ENCODE measurements around the gene TTC3. TPM values are rescaled to one million over a fixed set of nuclear protein-coding genes. Genes with fewer than 3 reads are reported as not detected.

Gene TTC3
- polyA plus RNA-seq, 1 donor from 2014 or later, result 332 TPM

DNA sequence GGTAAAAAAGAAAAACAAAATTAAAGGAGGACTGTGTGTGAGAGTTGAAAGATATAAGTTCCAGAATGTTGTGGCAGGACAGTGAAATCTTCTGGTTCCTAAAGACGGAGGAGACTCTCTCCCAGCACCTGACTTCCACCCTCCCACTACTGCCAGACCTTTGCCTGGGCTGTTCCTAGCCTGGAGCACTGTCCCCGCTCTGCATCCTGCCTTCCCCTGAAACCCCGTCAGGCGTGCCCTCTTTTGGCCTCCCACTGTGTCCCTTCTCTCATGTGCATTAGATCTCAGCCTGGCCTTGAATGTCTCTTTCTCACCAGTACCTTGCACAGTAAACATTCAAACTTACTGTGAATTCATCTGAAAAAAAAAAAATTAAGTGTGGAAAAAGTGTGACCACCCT is 120.0 kb downstream of the TTC3 start:
- Histone ChIP-seq H3K27ac (ENCODE audit: low read length) (no peak overlapping the region), H3K9me3 (ENCODE audit: low read length) (no peaks in the 10 kb centered on the region), H3K9ac (ENCODE audit: low read length) (no peak overlapping the region), H3F3A (ENCODE audit: insufficient read depth, low read length, poor library complexity, severe bottlenecking) (no peaks in the 10 kb centered on the region), H3K4me2 (ENCODE audit: low read length) (no peak overlapping the region), H4K20me1 (ENCODE audit: insufficient read depth) (no peaks in the 10 kb centered on the region), H3K27me3 (ENCODE audit: insufficient read depth, low read depth, low read length) (no peaks in the 10 kb centered on the region), H2AFZ (ENCODE audit: low read depth, low read length) (no peak overlapping the region), H3K36me3 (ENCODE audit: insufficient read depth, low read length) (peaks cover 16% of the 10 kb centered on the region), H3K79me2 (replicated peaks; ENCODE audit: insufficient read depth, low read length) (no peaks in the 10 kb centered on the region), H3K9me2 (ENCODE audit: insufficient read depth, low read length) (no peaks in the 10 kb centered on the region), H3K4me3 (ENCODE audit: low read length) (no peak overlapping the region)
- TF ChIP-seq MXI1 (conservative IDR thresholded peaks at IDR 0.05; ENCODE audit: poor library complexity, severe bottlenecking) (no peak), EZH2 (IDR thresholded peaks at IDR 0.05; ENCODE audit: borderline replicate concordance, insufficient read depth, low read length, poor library complexity, severe bottlenecking) (no peak), RAD21 (conservative IDR thresholded peaks at IDR 0.05) (no peak), POLR2AphosphoS5 (IDR thresholded peaks at IDR 0.05) (no peak), EP300 (conservative IDR thresholded peaks at IDR 0.05; ENCODE audit: poor library complexity, severe bottlenecking) (no peak), SMC3 (conservative IDR thresholded peaks at IDR 0.05; ENCODE audit: poor library complexity) (no peak), TAF1 (IDR thresholded peaks at IDR 0.05; ENCODE audit: low read depth) (no peak)
- TF ChIP-seq, protein P1, sequence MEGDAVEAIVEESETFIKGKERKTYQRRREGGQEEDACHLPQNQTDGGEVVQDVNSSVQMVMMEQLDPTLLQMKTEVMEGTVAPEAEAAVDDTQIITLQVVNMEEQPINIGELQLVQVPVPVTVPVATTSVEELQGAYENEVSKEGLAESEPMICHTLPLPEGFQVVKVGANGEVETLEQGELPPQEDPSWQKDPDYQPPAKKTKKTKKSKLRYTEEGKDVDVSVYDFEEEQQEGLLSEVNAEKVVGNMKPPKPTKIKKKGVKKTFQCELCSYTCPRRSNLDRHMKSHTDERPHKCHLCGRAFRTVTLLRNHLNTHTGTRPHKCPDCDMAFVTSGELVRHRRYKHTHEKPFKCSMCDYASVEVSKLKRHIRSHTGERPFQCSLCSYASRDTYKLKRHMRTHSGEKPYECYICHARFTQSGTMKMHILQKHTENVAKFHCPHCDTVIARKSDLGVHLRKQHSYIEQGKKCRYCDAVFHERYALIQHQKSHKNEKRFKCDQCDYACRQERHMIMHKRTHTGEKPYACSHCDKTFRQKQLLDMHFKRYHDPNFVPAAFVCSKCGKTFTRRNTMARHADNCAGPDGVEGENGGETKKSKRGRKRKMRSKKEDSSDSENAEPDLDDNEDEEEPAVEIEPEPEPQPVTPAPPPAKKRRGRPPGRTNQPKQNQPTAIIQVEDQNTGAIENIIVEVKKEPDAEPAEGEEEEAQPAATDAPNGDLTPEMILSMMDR (IDR thresholded peaks at IDR 0.05; ENCODE audit: poor library complexity, severe bottlenecking), result no peak
- TF ChIP-seq, protein P2, sequence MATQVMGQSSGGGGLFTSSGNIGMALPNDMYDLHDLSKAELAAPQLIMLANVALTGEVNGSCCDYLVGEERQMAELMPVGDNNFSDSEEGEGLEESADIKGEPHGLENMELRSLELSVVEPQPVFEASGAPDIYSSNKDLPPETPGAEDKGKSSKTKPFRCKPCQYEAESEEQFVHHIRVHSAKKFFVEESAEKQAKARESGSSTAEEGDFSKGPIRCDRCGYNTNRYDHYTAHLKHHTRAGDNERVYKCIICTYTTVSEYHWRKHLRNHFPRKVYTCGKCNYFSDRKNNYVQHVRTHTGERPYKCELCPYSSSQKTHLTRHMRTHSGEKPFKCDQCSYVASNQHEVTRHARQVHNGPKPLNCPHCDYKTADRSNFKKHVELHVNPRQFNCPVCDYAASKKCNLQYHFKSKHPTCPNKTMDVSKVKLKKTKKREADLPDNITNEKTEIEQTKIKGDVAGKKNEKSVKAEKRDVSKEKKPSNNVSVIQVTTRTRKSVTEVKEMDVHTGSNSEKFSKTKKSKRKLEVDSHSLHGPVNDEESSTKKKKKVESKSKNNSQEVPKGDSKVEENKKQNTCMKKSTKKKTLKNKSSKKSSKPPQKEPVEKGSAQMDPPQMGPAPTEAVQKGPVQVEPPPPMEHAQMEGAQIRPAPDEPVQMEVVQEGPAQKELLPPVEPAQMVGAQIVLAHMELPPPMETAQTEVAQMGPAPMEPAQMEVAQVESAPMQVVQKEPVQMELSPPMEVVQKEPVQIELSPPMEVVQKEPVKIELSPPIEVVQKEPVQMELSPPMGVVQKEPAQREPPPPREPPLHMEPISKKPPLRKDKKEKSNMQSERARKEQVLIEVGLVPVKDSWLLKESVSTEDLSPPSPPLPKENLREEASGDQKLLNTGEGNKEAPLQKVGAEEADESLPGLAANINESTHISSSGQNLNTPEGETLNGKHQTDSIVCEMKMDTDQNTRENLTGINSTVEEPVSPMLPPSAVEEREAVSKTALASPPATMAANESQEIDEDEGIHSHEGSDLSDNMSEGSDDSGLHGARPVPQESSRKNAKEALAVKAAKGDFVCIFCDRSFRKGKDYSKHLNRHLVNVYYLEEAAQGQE (IDR thresholded peaks at IDR 0.05; ENCODE audit: borderline replicate concordance), result no peak

DNA sequence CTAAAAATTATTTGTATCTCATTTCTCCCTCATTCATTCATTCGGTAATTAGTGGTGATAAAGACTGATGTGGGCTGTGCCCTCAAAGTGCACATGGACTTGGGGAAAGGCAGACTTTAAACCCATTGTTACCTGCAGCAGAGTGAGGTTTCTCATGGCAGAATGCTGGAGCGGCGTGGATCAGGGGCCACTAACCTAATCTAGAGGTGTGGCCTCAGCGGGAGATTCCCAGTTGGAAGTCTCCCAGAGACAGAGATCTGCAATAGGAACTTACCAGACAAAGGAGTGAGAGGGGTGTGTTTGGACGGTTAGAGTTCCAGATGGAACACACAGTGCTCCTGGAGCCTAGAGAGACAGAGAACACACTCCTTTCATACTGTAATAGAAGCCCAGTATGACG is 120.6 kb downstream of the TTC3 start:
- Histone ChIP-seq H3K27me3 (ENCODE audit: insufficient read depth, low read depth, low read length) (no peaks in the 10 kb centered on the region), H3K36me3 (ENCODE audit: insufficient read depth, low read length) (peaks cover 16% of the 10 kb centered on the region), H3K27ac (ENCODE audit: low read length) (no peak overlapping the region)

DNA sequence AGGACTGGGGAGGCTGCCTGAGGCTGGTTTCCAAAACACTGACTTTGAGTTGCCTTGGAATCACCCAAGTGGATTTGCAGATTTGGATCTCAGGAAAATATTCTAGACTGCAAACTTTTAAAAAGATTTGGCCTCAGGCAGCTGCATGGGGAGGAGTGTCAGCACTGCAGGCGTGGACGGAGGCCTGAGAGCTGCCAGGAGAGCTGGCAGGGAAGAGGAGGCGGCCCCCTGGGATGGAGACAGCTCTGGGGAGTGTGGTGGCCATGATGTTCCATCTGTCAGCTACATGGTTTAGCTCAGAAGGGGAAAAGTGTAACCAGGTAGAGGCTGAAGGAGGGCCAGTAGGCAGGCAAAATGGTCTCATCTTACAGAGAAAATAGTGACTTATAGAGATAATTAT is 122.0 kb downstream of the TTC3 start:
- Histone ChIP-seq H4K20me1 (ENCODE audit: insufficient read depth) (no peaks in the 10 kb centered on the region), H3K4me2 (ENCODE audit: low read length) (no peak overlapping the region), H3F3A (ENCODE audit: insufficient read depth, low read length, poor library complexity, severe bottlenecking) (no peaks in the 10 kb centered on the region), H3K9me2 (ENCODE audit: insufficient read depth, low read length) (no peaks in the 10 kb centered on the region), H3K9me3 (ENCODE audit: low read length) (no peaks in the 10 kb centered on the region), H3K4me3 (ENCODE audit: low read length) (no peak overlapping the region), H3K79me2 (replicated peaks; ENCODE audit: insufficient read depth, low read length) (no peaks in the 10 kb centered on the region), H2AFZ (ENCODE audit: low read depth, low read length) (no peak overlapping the region), H3K27me3 (ENCODE audit: insufficient read depth, low read depth, low read length) (no peaks in the 10 kb centered on the region), H3K9ac (ENCODE audit: low read length) (no peak overlapping the region), H3K36me3 (ENCODE audit: insufficient read depth, low read length) (peaks cover 22% of the 10 kb centered on the region), H3K27ac (ENCODE audit: low read length) (no peak overlapping the region)
- no peak for TF ChIP-seq SMC3 (conservative IDR thresholded peaks at IDR 0.05; ENCODE audit: poor library complexity)
- no peak for TF ChIP-seq TAF1 (IDR thresholded peaks at IDR 0.05; ENCODE audit: low read depth)
- TF ChIP-seq MXI1 (conservative IDR thresholded peaks at IDR 0.05; ENCODE audit: poor library complexity, severe bottlenecking), result no peak
- TF ChIP-seq EZH2 (IDR thresholded peaks at IDR 0.05; ENCODE audit: borderline replicate concordance, insufficient read depth, low read length, poor library complexity, severe bottlenecking), result no peak
- TF ChIP-seq, protein P2 (IDR thresholded peaks at IDR 0.05; ENCODE audit: borderline replicate concordance), result no peak
- TF ChIP-seq, protein P1 (IDR thresholded peaks at IDR 0.05; ENCODE audit: poor library complexity, severe bottlenecking), result no peak
- TF ChIP-seq POLR2AphosphoS5 (IDR thresholded peaks at IDR 0.05), result no peak
- TF ChIP-seq EP300 (conservative IDR thresholded peaks at IDR 0.05; ENCODE audit: poor library complexity, severe bottlenecking), result no peak
- no peak for TF ChIP-seq RAD21 (conservative IDR thresholded peaks at IDR 0.05)

More for the DNA sequence above, 120.6 kb downstream of the TTC3 start:
- Histone ChIP-seq H3K4me2 (ENCODE audit: low read length) (no peak overlapping the region), H3K9ac (ENCODE audit: low read length) (no peak overlapping the region), H2AFZ (ENCODE audit: low read depth, low read length) (no peak overlapping the region), H3F3A (ENCODE audit: insufficient read depth, low read length, poor library complexity, severe bottlenecking) (no peaks in the 10 kb centered on the region), H3K9me3 (ENCODE audit: low read length) (no peaks in the 10 kb centered on the region), H3K79me2 (replicated peaks; ENCODE audit: insufficient read depth, low read length) (no peaks in the 10 kb centered on the region), H3K9me2 (ENCODE audit: insufficient read depth, low read length) (no peaks in the 10 kb centered on the region), H4K20me1 (ENCODE audit: insufficient read depth) (no peaks in the 10 kb centered on the region), H3K4me3 (ENCODE audit: low read length) (no peak overlapping the region)
- TF ChIP-seq EZH2 (IDR thresholded peaks at IDR 0.05; ENCODE audit: borderline replicate concordance, insufficient read depth, low read length, poor library complexity, severe bottlenecking), result no peak

Measured in neural cell (in vitro differentiated cells).